Measurements from ENCODE around the gene SRSF2.

DNA sequence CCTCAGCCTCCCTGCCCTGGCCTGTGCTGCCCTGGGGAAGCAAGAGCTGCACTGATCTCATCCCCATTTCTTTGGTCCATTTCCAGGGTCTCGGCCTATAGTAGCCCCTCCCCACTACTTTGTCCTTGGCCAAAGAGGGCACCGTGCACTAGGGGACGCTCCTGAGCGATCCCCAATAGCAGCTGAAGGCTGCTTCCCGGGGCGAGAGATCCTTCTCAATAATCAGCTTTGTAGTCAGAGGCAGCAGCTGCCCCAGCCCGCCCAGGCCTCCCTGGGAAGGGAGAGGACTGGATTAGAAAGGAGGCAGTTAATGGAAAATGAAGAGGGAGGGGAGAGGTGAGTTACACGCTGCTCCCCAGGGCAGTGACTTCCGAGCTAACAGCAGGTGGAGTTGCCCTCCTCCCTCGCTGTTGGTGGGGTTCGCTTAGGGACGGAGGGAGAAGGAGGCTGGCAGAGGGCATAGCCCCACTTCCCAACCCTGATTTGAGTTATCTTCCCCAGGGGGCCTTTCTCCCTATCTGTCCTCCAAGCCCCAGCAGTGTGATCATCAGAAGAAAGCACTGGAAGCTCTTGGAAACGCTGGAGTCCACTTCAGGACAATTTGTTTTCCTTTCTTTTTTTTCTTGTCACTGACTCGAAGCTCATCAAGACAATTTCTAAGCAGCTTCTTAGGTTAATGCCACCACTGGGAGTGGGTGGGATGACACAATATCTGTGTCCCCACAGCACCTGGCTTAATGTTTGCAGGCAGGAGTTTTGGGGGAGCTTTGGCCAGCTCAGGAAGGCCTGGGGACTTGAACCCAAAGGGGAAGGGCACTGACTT is 28.9 kb downstream of the SRSF2 start:
- TF ChIP-seq EZH2 (IDR thresholded peaks at IDR 0.05; ENCODE audit: borderline replicate concordance, low read depth, low read length, severe bottlenecking): no peak
- TF ChIP-seq, protein P1, sequence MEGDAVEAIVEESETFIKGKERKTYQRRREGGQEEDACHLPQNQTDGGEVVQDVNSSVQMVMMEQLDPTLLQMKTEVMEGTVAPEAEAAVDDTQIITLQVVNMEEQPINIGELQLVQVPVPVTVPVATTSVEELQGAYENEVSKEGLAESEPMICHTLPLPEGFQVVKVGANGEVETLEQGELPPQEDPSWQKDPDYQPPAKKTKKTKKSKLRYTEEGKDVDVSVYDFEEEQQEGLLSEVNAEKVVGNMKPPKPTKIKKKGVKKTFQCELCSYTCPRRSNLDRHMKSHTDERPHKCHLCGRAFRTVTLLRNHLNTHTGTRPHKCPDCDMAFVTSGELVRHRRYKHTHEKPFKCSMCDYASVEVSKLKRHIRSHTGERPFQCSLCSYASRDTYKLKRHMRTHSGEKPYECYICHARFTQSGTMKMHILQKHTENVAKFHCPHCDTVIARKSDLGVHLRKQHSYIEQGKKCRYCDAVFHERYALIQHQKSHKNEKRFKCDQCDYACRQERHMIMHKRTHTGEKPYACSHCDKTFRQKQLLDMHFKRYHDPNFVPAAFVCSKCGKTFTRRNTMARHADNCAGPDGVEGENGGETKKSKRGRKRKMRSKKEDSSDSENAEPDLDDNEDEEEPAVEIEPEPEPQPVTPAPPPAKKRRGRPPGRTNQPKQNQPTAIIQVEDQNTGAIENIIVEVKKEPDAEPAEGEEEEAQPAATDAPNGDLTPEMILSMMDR (IDR thresholded peaks at IDR 0.05; ENCODE audit: borderline replicate concordance, extremely low read depth, low read length, poor library complexity, severe bottlenecking): no peak

All from DND-41 (cell line).